Naive thymus-derived CD4-positive, alpha-beta T cell (primary cell): ENCODE results near the gene STAMBP. TPM values are rescaled to one million over a fixed set of nuclear protein-coding genes. Genes with fewer than 3 reads are reported as not detected.

Source experiments
- ATAC-seq: fragments of 150-1000 bp; cut with Tn5 transposase; 2 replicates; pipeline ENCODE4 v1.10.0; 2021; ENCODE audit warnings: mild to moderate bottlenecking, moderate library complexity
- CTCF ChIA-PET: fragments of 350-600 bp; sonication (Branson Sonifier 250); formaldehyde crosslinking; loops from one replicate; lab custom pipeline; 2021; ENCODE audit warnings: antibody characterized with exemption; lab: Charles Lee
- POLR2A ChIA-PET: fragments of 350-600 bp; sonication (Branson Sonifier 250); formaldehyde crosslinking; loops from one replicate; lab custom pipeline; 2021; ENCODE audit warnings: antibody characterized with exemption, inconsistent platforms; lab: Charles Lee
- DNase-seq, 9 donors: peaks; one replicate each; pipeline versions ENCODE4 v3.0.0 to v3.0.0-alpha.2; 2020 to 2022; ENCODE audit warnings: mixed read lengths in 1 of 9
- H3K27ac ChIP-seq: one replicate; pipeline ENCODE4 v1.7.0; 2013; ENCODE audit warnings: mild to moderate bottlenecking, low read depth, low read length, moderate library complexity
- H3K27me3 ChIP-seq, 2 donors: one replicate each; pipeline ENCODE4 v1.7.0; 2013; ENCODE audit warnings: low read length in 2 of 2, mild to moderate bottlenecking in 2 of 2, moderate library complexity in 2 of 2; ENCODE audit not compliant: control insufficient read depth in 2 of 2, insufficient read depth in 2 of 2
- H3K36me3 ChIP-seq, 3 experiments: 1 replicate in 2 of 3; 2 replicates in 1 of 3; pipeline ENCODE4 v1.7.0; 2013; ENCODE audit warnings: low read length in 3 of 3, mild to moderate bottlenecking in 3 of 3, moderate library complexity in 1 of 3; ENCODE audit not compliant: insufficient read depth in 3 of 3, control insufficient read depth in 2 of 3
- H3K4me1 ChIP-seq, 2 donors: one replicate each; pipeline ENCODE4 v1.7.0; 2013; ENCODE audit warnings: low read length in 2 of 2, mild to moderate bottlenecking in 2 of 2, moderate library complexity in 1 of 2; ENCODE audit not compliant: control insufficient read depth in 2 of 2, insufficient read depth in 2 of 2
- H3K4me3 ChIP-seq: 2 replicates; pipeline ENCODE4 v1.7.0; 2013; ENCODE audit warnings: mild to moderate bottlenecking, low read length
- H3K9me3 ChIP-seq, 3 experiments: 1 replicate in 2 of 3; 2 replicates in 1 of 3; pipeline ENCODE4 v1.7.0; 2013; ENCODE audit warnings: low read length in 3 of 3; ENCODE audit not compliant: control insufficient read depth in 2 of 3
- H3K27ac Mint-ChIP-seq, 9 donors: one replicate each; pipeline ENCODE4 v1.8.0; 2020 to 2022; ENCODE audit warnings: mixed read lengths in 9 of 9, mild to moderate bottlenecking in 8 of 9, moderate library complexity in 5 of 9, inconsistent platforms in 2 of 9
- H3K27me3 Mint-ChIP-seq, 5 donors: one replicate each; pipeline ENCODE4 v1.8.0; 2021 to 2022; ENCODE audit warnings: mixed read lengths in 5 of 5, mild to moderate bottlenecking in 1 of 5
- H3K36me3 Mint-ChIP-seq, 5 donors: one replicate each; pipeline ENCODE4 v1.8.0; 2020 to 2022; ENCODE audit warnings: mixed read lengths in 5 of 5, mild to moderate bottlenecking in 3 of 5, inconsistent platforms in 1 of 5
- H3K4me1 Mint-ChIP-seq, 7 donors: one replicate each; pipeline ENCODE4 v1.8.0; 2020 to 2022; ENCODE audit warnings: mixed read lengths in 7 of 7, mild to moderate bottlenecking in 3 of 7, inconsistent platforms in 1 of 7
- H3K4me3 Mint-ChIP-seq, 10 donors: one replicate each; pipeline ENCODE4 v1.8.0; 2020 to 2022; ENCODE audit warnings: mild to moderate bottlenecking in 10 of 10, mixed read lengths in 10 of 10, moderate library complexity in 6 of 10, inconsistent platforms in 2 of 10
- H3K9me3 Mint-ChIP-seq, 11 donors: one replicate each; pipeline ENCODE4 v1.8.0; 2020 to 2022; ENCODE audit warnings: mixed read lengths in 11 of 11, mild to moderate bottlenecking in 4 of 11, inconsistent platforms in 1 of 11, moderate library complexity in 1 of 11
- intact Hi-C, 2 donors: fragments of 100-400 bp; cut with micrococcal nuclease; formaldehyde crosslinking; loops; one replicate each; pipeline ENCODE4 v1.15.1; 2023
- polyA plus RNA-seq, 2 donors: library from polyadenylated mRNA; unstranded; fragments of 300-500 nt; fragmentation: Illumina TruSeq; gene quantifications; one replicate each; pipeline ENCODE4 v1.2.3, GENCODE V29; 2021
- total RNA-seq, 6 experiments: library from RNA in 5 of 6; stranded (reverse) in 5 of 6; gene quantifications; 1 replicate in 5 of 6; 2 replicates in 1 of 6; pipeline ENCODE4 v1.2.3 and lab custom pipeline; 2021 to 2026

Gene STAMBP
- total and polyA plus RNA-seq, 7 experiments from 2014 or later = 22.2 to 44.5 (median 37.5) TPM

- Mint-ChIP-seq H3K36me3 (no peaks in the 10 kb centered on the region), H3K4me3 (no peak overlapping the region), H3K4me1 (peaks cover 4 to 18% (median 8%) of the 10 kb centered on the region in 7 donors), H3K27me3 (peaks cover 0 to 3% (median 0%) of the 10 kb centered on the region in 5 donors), H3K9me3 (no peaks in the 10 kb centered on the region), H3K27ac (no peak overlapping the region)
- Histone ChIP-seq H3K36me3 (no peaks in the 10 kb centered on the region), H3K4me3 (no peak overlapping the region), H3K9me3 (no peaks in the 10 kb centered on the region), H3K4me1 (peaks cover 3 to 7% of the 10 kb centered on the region in 2 donors), H3K27ac (no peak overlapping the region), H3K27me3 (no peaks in the 10 kb centered on the region)
- CTCF ChIA-PET = interaction anchor here (0.6 to 5.4 kb wide), 8 partner anchors 16 to 513 kb away, joined by 3 to 50 read pairs (median 3); partner anchors contain the start of gene MOB1A
- no peak for DNase-seq
- POLR2A ChIA-PET = no interaction called here
- intact Hi-C loops = loop anchor here in 1 of 2 donors (10.0 kb wide), 2 partner anchors 322 to 712 kb away; partner anchors contain the start of gene BOLA3
- ATAC-seq = no peak
These were observed 5.8 kb upstream of the STAMBP start for GRCh38 chr2:73822991-73823390.

- Histone ChIP-seq H3K4me3 (no peak overlapping the region), H3K27ac (no peak overlapping the region), H3K4me1 (peaks cover 8 to 12% of the 10 kb centered on the region in 2 donors), H3K9me3 (no peaks in the 10 kb centered on the region), H3K36me3 (no peaks in the 10 kb centered on the region), H3K27me3 (no peaks in the 10 kb centered on the region)
- peaks cover 0 to 3% (median 0%) of the 10 kb centered on the region in 5 donors for H3K27me3 Mint-ChIP-seq
- H3K9me3 Mint-ChIP-seq = no peaks in the 10 kb centered on the region
- no peaks in the 10 kb centered on the region for H3K36me3 Mint-ChIP-seq
- ChIA-PET POLR2A (interaction anchor here (0.8 kb wide), 2 partner anchors 328 to 666 kb away, joined by 5 read pairs; no protein-coding TSS in a partner anchor), CTCF (interaction anchor here (0.6 to 5.4 kb wide), 14 partner anchors 9 to 765 kb away, joined by 3 to 50 read pairs (median 4); partner anchors contain the start of genes BOLA3 and MOB1A)
- H3K4me3 Mint-ChIP-seq = no peak overlapping the region
- no peak overlapping the region for H3K27ac Mint-ChIP-seq
- no peak for ATAC-seq
- no peak for DNase-seq
- peaks cover 4 to 21% (median 13%) of the 10 kb centered on the region in 7 donors for H3K4me1 Mint-ChIP-seq
- intact Hi-C loops = loop anchor here in 1 of 2 donors (10.0 kb wide), 2 partner anchors 321 to 711 kb away; partner anchors contain the start of gene BOLA3
These were observed 5.3 kb upstream of the STAMBP start for GRCh38 chr2:73823416-73823815.

GRCh38 chr2:73823916-73824523 is 4.7 kb upstream of the STAMBP start:
- POLR2A ChIA-PET = interaction anchor here (0.7 to 1.3 kb wide), 8 partner anchors 14 to 665 kb away, joined by 3 to 7 read pairs (median 4); partner anchors contain the start of gene MOB1A
- H3K36me3 Mint-ChIP-seq = no peaks in the 10 kb centered on the region
- no peaks in the 10 kb centered on the region for H3K9me3 ChIP-seq
- no peak overlapping the region for H3K27ac Mint-ChIP-seq
- H3K27me3 ChIP-seq = no peaks in the 10 kb centered on the region
- no peak overlapping the region for H3K27ac ChIP-seq
- CTCF ChIA-PET = interaction anchor here (0.6 to 5.4 kb wide), 27 partner anchors 8 to 765 kb away, joined by 3 to 50 read pairs (median 4); partner anchors contain the start of gene BOLA3
- ATAC-seq (peak; percentile 46), DNase-seq (peak in 7 of 9 donors; percentile 38 to 69 (median 59))
- peaks cover 0 to 3% (median 0%) of the 10 kb centered on the region in 3 experiments for H3K36me3 ChIP-seq
- H3K4me3 ChIP-seq = no peak overlapping the region
- no peaks in the 10 kb centered on the region for H3K9me3 Mint-ChIP-seq
- peaks cover 8 to 12% of the 10 kb centered on the region in 2 donors for H3K4me1 ChIP-seq
- intact Hi-C loops = loop anchor here (1.0 to 10.0 kb wide), 8 partner anchors 281 to 763 kb away; partner anchors contain the start of gene BOLA3 (in 1 of the 2)
- H3K4me3 Mint-ChIP-seq = peak overlapping the region in 1 of 10 donors; percentile 39
- peaks cover 6 to 26% (median 17%) of the 10 kb centered on the region in 7 donors for H3K4me1 Mint-ChIP-seq
- peaks cover 0 to 3% (median 0%) of the 10 kb centered on the region in 5 donors for H3K27me3 Mint-ChIP-seq

- no peak overlapping the region for H3K4me3 ChIP-seq
- ChIA-PET CTCF (interaction anchor here (0.7 to 5.4 kb wide), 8 partner anchors 10 to 635 kb away, joined by 3 to 50 read pairs (median 6); partner anchors contain the start of gene BOLA3), POLR2A (interaction anchor here (1.2 to 1.3 kb wide), 2 partner anchors 50 to 566 kb away, joined by 3 read pairs; no protein-coding TSS in a partner anchor)
- no peak for DNase-seq
- H3K27ac Mint-ChIP-seq = peak overlapping the region in 1 of 9 donors; percentile 48
- intact Hi-C loops = loop anchor here in 1 of 2 donors (10.0 kb wide), 2 partner anchors 319 to 709 kb away; partner anchors contain the start of gene BOLA3
- H3K36me3 Mint-ChIP-seq = no peaks in the 10 kb centered on the region
- H3K27me3 ChIP-seq = no peaks in the 10 kb centered on the region
- peaks cover 0 to 4% (median 0%) of the 10 kb centered on the region in 3 experiments for H3K36me3 ChIP-seq
- no peak overlapping the region for H3K27ac ChIP-seq
- H3K4me3 Mint-ChIP-seq = peak overlapping the region in 1 of 10 donors; percentile 47
- H3K4me1 Mint-ChIP-seq = peaks cover 17 to 37% (median 31%) of the 10 kb centered on the region in 7 donors
- peaks cover 0 to 3% (median 0%) of the 10 kb centered on the region in 5 donors for H3K27me3 Mint-ChIP-seq
- peaks cover 19 to 22% of the 10 kb centered on the region in 2 donors for H3K4me1 ChIP-seq
- no peak for ATAC-seq
- no peaks in the 10 kb centered on the region for H3K9me3 Mint-ChIP-seq
- H3K9me3 ChIP-seq = no peaks in the 10 kb centered on the region
These were observed 3.4 kb upstream of the STAMBP start for GRCh38 chr2:73825408-73825807.

GRCh38 chr2:73827018-73827417 is 1.7 kb upstream of the STAMBP start:
- Histone ChIP-seq H3K4me1 (peaks cover 22 to 25% of the 10 kb centered on the region in 2 donors), H3K27ac (no peak overlapping the region), H3K36me3 (peaks cover 0 to 4% (median 0%) of the 10 kb centered on the region in 3 experiments), H3K4me3 (no peak overlapping the region), H3K27me3 (no peaks in the 10 kb centered on the region), H3K9me3 (no peaks in the 10 kb centered on the region)
- intact Hi-C loops = loop anchor here in 1 of 2 donors (10.0 kb wide), 2 partner anchors 318 to 708 kb away; partner anchors contain the start of gene BOLA3
- ATAC-seq (no peak), DNase-seq (peak in 1 of 9 donors; percentile 7)
- H3K27me3 Mint-ChIP-seq = peaks cover 0 to 3% (median 0%) of the 10 kb centered on the region in 5 donors
- H3K27ac Mint-ChIP-seq = peak overlapping the region in 5 of 9 donors; percentile 71 to 99 (median 83)
- peaks cover 0 to 7% (median 4%) of the 10 kb centered on the region in 5 donors for H3K36me3 Mint-ChIP-seq
- ChIA-PET POLR2A (interaction anchor here (1.1 kb wide), 1 partner anchor 372 kb away, joined by 4 read pairs; the partner anchor contains the start of gene MTHFD2), CTCF (interaction anchor here (0.6 to 5.4 kb wide), 8 partner anchors 12 to 565 kb away, joined by 3 to 50 read pairs (median 4); partner anchors contain the start of gene MOB1A)
- peak overlapping the region in 7 of 10 donors; percentile 39 to 99 (median 81) for H3K4me3 Mint-ChIP-seq
- H3K9me3 Mint-ChIP-seq = no peaks in the 10 kb centered on the region
- H3K4me1 Mint-ChIP-seq = peaks cover 24 to 49% (median 40%) of the 10 kb centered on the region in 7 donors
